ENCODE data around the gene ALDH3B2. TPM values are rescaled to one million over a fixed set of nuclear protein-coding genes. Genes with fewer than 3 reads are reported as not detected.

The ALDH3B2 gene
- total and polyA plus RNA-seq, 2 of the 8 experiments (the other 6 are each of a cell fraction or from before 2014, with no cell fraction given), result not detected

- Histone ChIP-seq H2BK5ac (ENCODE audit: low read depth, low read length) (no peak overlapping the region), H2BK120ac (replicated peaks; ENCODE audit: low read depth, low read length) (no peak overlapping the region), H3K79me2 (ENCODE audit: control insufficient read depth in 1 of 2, insufficient read depth in 2 of 2, low read length in 2 of 2) (no peaks in the 10 kb centered on the region), H4K20me1 (replicated peaks in 1 of 2; ENCODE audit: control insufficient read depth in 1 of 2, insufficient read depth in 2 of 2, low read length in 2 of 2) (no peaks in the 10 kb centered on the region), H2AK5ac (ENCODE audit: low read depth, low read length) (no peak overlapping the region), H3K4me3 (ENCODE audit: extremely low read depth in 1 of 4, insufficient read depth in 2 of 4, low read depth in 3 of 4, low read length in 4 of 4) (no peak overlapping the region), H3K9me3 (ENCODE audit: insufficient read depth in 2 of 2, low read depth in 1 of 2, low read length in 1 of 2) (peaks cover 3 to 6% of the 10 kb centered on the region in 2 experiments; a peak in 3 of 4 replicates), H3K56ac (replicated peaks; ENCODE audit: insufficient read length, low read depth, low read length) (no peak overlapping the region), H3K23ac (ENCODE audit: insufficient read length) (no peak overlapping the region), H3K9ac (replicated peaks in 1 of 4; ENCODE audit: extremely low read depth in 1 of 4, low read depth in 3 of 4, low read length in 3 of 4) (no peak overlapping the region), H3K23me2 (ENCODE audit: low read depth, low read length) (no peaks in the 10 kb centered on the region), H3K18ac (ENCODE audit: extremely low read depth, low read length) (no peak overlapping the region), H4K5ac (ENCODE audit: insufficient read length, low read depth, low read length) (no peak overlapping the region), H3K4me1 (replicated peaks in 1 of 4; ENCODE audit: control insufficient read depth in 3 of 4, insufficient read depth in 4 of 4, low read length in 3 of 4) (no peaks in the 10 kb centered on the region), H2BK15ac (ENCODE audit: low read length) (no peak overlapping the region), H4K8ac (ENCODE audit: extremely low read depth, insufficient read depth, low read length) (no peak overlapping the region), H3K79me1 (ENCODE audit: low read depth, low read length) (no peaks in the 10 kb centered on the region), H3K27me3 (replicated peaks in 1 of 4; ENCODE audit: control insufficient read depth in 3 of 4, extremely low read depth in 1 of 4, insufficient read depth in 3 of 4, low read length in 3 of 4) (no peaks in the 10 kb centered on the region; a peak in 2 of 7 replicates), H3K36me3 (ENCODE audit: control insufficient read depth in 2 of 4, insufficient read depth in 4 of 4, low read length in 3 of 4) (no peaks in the 10 kb centered on the region), H3K4me2 (ENCODE audit: insufficient read depth in 1 of 2, low read depth in 2 of 2, low read length in 2 of 2) (no peak overlapping the region), H2AFZ (ENCODE audit: low read length) (no peak overlapping the region), H3K14ac (ENCODE audit: insufficient read length) (no peak overlapping the region), H4K91ac (replicated peaks; ENCODE audit: insufficient read length, low read length) (no peak overlapping the region), H2BK12ac (ENCODE audit: low read depth, low read length) (no peak overlapping the region), H3K27ac (ENCODE audit: low read depth, low read length) (no peak overlapping the region), H3K4ac (replicated peaks; ENCODE audit: insufficient read length, low read depth, low read length) (no peak overlapping the region), H2BK20ac (ENCODE audit: low read length) (no peak overlapping the region)
- FAIRE-seq (no peak), DNase-seq (ENCODE audit: low read depth in 1 of 2, low spot score in 2 of 2) (no peak)
- ChIA-PET POLR2A (ENCODE audit: partially characterized antibody) (no interaction called here), CTCF (ENCODE audit: partially characterized antibody) (interaction anchor here (0.6 to 5.7 kb wide), 8 partner anchors 10 to 82 kb away, joined by 3 to 38 read pairs (median 4); no protein-coding TSS in a partner anchor)
- WGBS, 2 experiments (ENCODE audit: extremely low coverage in 1 of 2, insufficient coverage in 1 of 2, insufficient read length in 1 of 2, insufficient replicate concordance in 2 of 2, low coverage in 1 of 2, low lambda C conversion rate in 2 of 2, missing lambda C conversion rate in 1 of 2), result 96% methylated on average over 7 of the region's 7 CpGs; no CpG with 5 or more reads in 1 of the 2 experiments
- no peak for TF ChIP-seq MAFK (IDR thresholded peaks at IDR 0.05; ENCODE audit: low read depth, low read length)
- no peak for TF ChIP-seq EGR1 (IDR thresholded peaks at IDR 0.05; ENCODE audit: borderline replicate concordance, low read depth, low read length)
- no peak for TF ChIP-seq SP4 (IDR thresholded peaks at IDR 0.05; ENCODE audit: low read length)
These were observed 22.6 kb upstream of the ALDH3B2 start for GRCh38 chr11:67696998-67697397.

Measured in H1 (cell line).